GM19324 (cell line): Measurements from ENCODE around the gene POLR2M.

ENCODE experiments used
- ATAC-seq: cut with Tn5 transposase; IDR thresholded peaks from one replicate; pipeline ENCODE4 v1.9.1; 2021; ENCODE audit warnings: mild to moderate bottlenecking, moderate library complexity; ENCODE audit not compliant: unreplicated experiment, low FRiP score

The POLR2M gene

DNA sequence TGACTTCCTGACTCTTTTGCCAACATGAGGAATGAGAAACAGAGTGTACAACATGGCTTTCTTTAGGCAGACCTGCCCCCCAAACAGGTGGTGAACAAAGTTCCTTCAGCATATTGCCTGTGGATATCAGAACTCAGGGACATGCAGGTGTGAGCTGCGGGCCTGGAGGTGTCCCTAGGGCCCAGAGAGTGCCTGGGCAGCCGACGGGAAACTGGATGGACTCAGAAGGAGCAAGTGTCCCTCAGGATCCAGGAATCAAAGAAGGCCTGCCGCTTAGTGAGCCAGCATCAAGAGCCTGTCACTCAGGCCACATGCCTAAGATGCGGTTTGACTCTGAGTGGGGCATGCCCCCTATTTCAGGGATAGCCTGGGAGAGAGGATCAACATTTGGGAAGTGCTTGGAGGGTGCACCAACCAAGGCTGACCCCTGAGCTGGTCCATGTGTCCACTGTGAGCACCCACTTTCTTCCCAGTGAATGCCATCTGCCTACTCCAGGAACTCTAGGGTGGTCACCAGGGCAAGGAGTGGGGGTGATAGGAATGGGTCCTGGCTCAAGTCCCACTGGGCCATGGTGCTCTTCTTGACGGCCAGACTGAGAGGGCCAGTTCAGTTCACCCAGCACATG, 16.1 kb upstream of the POLR2M start:
- ATAC-seq = no peak

DNA sequence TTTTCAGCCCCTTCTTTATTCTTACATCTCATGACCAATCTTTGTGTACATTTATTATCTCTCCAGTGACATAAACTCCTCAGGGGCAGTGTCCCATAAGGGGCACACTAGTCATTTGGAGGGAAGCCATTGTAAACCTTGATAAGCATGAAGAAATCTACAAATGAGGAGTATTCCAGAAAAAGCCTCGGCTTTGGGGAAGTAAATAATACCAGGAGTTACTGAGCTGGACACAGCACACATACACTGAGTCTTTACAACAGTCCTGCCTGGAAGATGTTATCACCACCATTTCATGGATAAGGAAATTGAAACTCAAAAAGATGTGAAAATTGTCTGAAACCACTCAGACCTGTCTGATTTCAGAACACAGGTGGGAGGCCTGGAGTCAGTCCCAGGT, 15.4 kb upstream of the POLR2M start:
- no peak for ATAC-seq

GRCh38 chr15:57692709-57693108, 13.8 kb upstream of the POLR2M start:
- ATAC-seq = no peak

GRCh38 chr15:57694279-57694678, 12.2 kb upstream of the POLR2M start:
- no peak for ATAC-seq

DNA sequence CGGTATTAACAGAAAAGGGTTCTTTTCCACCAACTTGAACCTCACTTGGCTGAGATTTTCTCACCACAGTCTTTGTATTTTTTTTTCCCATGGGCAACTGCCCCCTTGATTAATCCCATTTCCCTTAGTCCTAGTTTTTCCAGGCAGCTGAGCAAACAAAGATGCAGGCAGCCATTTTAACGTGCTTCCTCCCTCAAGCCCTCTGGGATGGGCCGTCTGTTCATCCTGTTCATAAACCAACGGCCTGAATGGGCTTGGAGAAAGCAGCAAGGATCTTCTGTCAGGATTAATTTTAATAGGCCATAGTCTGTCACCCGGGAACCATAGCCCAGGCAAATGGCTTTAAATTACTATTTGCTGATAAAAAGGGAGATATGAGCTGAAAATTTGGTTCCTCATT, 10.4 kb upstream of the POLR2M start:
- ATAC-seq = no peak

- ATAC-seq = no peak
These were observed 8.9 kb upstream of the POLR2M start for GRCh38 chr15:57697588-57697987.

DNA sequence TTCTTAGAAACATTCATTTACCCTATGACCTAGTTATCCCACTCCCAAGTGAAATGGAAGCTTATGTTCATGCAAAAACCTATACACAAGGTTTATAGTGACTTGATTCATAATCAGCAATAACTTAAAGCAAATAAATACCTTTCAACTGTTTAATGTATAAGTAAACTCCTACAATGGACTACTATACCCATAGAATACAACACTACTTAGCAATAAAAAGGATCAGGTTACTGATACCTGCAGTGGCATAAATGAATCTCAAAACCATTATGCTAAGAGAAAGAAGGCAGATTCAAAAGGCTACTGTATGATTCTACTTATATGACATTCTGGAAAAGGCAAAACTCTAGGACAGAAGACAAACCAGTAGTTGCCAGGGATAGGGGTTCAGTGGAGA, 8.3 kb upstream of the POLR2M start:
- ATAC-seq = no peak

DNA sequence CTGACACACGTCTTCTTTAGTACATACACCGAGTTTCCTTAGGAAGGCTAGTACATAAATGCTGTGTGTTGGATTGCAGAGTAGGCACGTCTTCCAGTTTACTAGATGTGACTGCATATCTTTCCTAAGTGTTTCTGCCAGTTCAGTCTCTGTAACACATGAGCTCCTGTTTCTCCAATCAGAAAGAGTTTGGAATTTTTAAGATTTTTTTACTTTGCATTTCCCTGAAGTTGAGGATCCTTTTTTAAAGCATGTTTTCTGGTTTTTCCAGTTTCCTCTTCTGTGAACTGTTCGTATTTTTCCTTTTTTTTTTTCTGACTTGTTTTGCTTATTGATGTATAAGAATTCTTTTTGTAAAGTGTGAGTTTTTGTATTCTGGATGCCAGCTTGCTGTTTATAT, 7.5 kb upstream of the POLR2M start:
- no peak for ATAC-seq

DNA sequence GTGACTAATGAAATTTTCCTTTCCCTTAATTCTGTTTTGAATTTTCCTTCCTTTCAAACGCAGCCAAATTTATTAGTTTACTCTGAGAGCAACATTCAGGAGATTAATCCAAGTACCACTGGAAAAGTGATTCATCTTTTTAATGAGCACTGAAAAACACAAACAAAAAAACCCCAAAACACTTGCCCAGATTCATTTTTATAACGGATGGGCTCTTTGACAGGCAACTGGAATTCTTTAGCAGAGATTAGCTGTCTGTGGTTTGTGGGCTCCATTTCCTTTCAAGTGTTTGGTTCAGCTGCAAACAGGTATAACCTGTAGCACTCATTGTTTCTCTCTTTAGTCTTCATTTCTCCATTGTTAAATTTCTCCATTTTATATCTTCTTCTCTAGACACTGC, 3.1 kb upstream of the POLR2M start:
- no peak for ATAC-seq

- ATAC-seq = no peak
These were observed 2.1 kb upstream of the POLR2M start for GRCh38 chr15:57704441-57704840.

DNA sequence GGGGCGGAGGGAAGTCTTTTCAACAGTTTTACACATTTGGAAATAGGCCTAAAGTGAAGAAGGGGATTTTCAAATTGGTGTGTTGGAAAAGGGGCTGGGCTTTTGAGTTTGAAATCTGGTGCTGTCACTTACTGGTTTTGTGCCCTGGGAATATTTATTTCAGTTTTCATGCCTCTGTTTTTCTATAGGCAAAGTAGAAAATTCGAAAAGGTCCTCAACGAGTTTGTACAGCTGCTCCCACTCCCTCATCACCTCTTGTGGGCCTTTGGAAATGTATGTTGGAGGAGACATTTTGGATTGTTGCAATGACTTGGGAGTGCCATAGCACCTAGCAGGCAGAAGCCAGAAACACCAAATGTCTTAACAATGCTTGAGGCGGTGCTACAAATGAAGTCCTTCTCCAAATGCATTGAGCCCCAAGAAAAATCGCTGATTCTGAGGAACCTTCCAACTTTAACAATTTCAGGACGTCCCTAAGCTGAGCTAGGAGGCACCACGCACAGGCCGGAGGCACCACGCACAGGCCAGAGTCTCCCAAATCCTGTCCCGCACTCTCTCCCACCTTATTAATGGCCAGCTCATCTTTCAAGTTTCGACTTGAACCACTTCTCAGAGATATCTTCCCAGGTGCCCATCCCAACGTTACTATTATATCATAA, 639 bp upstream of the POLR2M start:
- ATAC-seq = no peak

DNA sequence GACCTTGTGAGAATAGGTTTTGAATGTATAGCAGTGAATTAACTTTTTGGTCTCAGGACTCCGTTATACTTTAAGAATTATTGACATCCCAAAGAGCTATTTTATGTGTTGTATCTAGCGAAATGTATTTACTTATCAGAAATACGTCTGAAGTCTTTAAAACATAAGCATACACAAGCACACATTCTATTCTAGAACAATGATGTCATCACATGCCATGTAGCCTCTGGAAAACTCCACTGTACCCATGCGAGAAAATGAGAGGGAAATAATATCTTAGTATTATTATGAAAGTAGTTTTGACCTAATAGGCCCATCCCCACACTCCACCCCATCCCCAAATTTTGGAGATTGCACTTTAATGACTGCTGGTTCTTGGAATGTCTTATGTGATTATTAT, 1.5 kb downstream of the POLR2M start:
- no peak for ATAC-seq

DNA sequence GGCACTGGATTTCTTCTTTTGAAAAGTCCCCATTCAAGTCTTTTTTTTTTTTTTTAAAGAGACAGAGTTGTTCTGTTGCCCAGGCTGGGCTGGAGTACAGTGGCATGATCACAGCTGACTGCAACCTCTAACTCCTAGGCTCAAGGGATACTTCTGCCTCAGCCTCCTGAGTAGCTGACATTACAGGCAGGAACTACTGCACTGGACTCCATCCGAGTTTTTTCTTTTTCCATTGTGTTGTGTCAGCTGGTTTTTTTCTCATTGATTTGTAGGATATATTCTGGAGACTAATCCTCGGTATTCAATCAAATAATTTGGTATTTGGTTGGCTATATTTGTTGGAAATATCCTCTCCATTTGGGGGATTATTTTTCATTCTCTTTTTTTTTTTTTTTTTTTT, 11.8 kb downstream of the POLR2M start:
- no peak for ATAC-seq

- ATAC-seq = no peak
These were observed 14.4 kb downstream of the POLR2M start for GRCh38 chr15:57720867-57721266.

- no peak for ATAC-seq
These were observed 19.9 kb downstream of the POLR2M start for GRCh38 chr15:57726411-57726810.

GRCh38 chr15:57727031-57727430, 20.5 kb downstream of the POLR2M start:
- ATAC-seq = no peak

DNA sequence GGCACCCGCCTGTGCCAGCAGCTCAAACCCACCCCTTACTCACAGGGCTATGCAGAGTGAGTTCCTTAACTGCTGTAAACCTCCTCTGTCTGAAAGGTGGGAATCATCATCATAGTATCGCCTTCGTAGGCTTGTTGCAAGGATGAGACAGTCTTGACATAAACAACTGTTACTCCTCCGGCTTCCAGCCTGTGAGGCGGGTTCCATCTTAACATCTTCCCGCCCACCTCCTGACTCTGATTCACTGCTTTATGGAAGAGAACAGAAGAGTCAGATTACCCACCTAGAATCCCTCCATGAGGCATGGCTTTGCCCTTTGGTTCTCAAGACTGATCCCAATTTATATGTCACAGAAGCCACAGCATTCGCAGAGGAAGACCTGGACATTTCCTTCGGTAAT, 21.9 kb downstream of the POLR2M start:
- no peak for ATAC-seq

GRCh38 chr15:57730876-57731275, 24.4 kb downstream of the POLR2M start:
- ATAC-seq = no peak

DNA sequence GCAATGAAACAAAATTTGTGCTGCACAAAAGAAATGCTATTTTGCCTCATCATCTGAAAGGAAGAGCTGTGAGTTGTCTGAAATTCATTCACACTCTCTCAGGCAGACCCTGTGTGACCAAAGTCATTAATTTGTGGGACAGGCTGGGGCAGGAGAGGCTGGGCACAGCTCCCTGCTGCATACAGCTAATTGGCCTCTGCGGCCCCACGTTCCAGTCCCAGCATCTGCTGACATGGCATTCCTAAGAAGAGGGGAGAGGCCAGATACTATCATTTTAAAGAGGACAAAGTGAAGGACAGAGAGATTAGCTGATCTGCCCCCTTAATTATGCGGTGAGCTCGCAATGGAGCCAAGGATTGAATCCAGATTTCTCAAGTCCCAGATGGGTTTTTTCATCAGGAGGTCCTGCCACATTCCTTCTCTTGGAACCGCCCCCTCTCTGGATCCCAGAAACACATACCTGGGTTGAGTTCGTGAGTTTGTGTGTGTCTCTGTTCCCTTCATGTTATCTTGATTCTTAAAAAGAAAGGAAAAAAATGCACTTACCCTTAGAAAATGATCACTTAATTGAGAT, 25.1 kb downstream of the POLR2M start:
- no peak for ATAC-seq

DNA sequence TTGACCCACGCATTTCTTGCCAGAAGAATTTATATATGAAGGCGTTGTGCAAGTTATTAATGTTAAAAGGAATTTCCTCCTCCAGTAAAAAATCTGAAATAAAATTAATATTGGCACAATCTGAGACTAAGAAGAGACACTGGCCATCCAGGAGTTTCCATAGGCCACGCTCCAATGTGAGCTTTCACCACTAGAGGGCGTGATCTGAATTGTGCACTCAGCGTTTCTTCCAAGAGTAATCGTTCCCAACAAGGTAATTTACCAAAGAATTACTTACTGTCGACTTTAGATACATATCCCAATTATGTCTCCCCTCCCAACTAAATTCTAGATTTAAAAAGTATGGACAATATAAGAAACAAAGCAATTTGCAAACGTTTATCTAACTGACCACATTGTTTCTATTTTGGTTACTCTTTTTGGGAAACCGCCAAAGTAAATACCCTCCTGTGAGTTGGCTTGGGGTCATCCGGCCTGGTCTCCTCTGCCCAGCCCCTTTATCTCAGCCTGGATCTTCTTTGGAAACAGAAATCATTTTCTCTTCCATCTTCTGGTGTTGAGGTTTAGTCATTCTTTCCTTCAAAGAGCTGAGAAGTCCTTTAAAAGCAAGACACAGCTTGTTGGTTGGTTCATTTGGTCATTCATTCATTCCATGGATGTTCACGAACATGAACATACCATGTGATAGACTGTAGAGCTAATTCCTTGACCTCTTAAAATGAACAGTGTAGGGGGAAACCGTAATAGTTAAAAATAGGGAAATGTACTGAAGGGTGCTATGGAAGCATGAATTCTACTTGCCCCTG, 26.2 kb downstream of the POLR2M start:
- no peak for ATAC-seq

DNA sequence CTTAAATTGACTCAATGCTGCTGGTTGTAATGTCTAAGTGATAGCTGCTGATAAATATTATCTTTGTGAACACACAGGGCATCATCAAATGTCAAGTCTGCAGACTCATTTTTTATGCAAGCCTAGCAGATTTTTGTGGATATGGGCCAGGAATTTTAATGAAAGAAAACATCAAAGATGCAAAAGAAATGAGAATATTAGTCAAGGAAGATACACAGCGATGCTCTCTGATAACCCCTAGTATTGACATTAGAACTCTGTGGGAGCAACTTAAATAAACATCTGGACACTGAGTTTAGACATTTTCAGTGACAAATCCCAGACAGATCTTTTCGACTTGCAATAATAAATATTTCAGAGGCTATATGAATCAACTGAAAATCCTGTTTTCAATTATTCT, 28.3 kb downstream of the POLR2M start:
- ATAC-seq = no peak
